Measurements from ENCODE around the gene BIRC7. TPM values are rescaled to one million over a fixed set of nuclear protein-coding genes. Genes with fewer than 3 reads are reported as not detected.

BIRC7 gene
- total RNA-seq, 1 donor from 2014 or later, result 10.6 TPM

DNA sequence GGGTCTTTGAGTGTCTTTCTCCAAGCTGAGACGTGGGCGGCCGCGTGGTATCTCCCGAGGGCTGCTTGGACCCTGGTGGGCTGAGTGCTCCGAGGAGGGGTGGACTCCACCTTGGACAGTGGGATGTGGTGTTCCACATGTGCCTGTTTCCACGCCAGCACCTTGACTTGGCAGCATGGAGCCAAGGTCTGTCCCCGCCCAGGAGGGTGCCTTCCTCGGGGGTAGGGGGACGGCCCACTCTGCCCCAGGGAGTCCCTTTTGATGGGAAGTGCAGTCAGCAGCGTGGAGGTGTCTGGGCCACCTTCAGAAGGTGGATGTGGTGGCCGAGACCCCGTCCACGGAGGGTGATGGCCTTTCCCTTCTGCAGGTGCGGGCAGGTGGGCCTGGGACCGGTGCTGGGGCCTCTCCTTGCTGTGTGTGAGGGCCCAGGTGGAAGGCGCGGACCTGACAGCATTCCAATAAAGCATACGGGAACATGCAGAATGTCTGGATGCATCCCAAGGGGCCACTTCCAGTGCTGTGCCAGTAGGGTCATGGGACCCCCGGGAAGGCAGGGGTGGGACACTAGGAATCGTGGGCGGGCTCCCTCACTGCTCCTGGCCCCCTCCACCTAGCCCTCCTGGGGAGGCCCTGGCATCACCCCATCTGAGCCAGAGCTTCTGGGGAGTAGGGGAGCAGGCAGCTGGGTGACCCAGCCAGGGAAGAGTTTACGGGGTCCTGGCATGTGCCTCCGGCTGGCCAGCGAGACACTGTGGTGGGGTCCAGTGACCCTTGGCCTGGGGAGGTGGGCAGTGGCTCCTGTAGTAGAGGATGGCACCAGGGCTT, 53.8 kb downstream of the BIRC7 start:
- TF ChIP-seq, protein P1, sequence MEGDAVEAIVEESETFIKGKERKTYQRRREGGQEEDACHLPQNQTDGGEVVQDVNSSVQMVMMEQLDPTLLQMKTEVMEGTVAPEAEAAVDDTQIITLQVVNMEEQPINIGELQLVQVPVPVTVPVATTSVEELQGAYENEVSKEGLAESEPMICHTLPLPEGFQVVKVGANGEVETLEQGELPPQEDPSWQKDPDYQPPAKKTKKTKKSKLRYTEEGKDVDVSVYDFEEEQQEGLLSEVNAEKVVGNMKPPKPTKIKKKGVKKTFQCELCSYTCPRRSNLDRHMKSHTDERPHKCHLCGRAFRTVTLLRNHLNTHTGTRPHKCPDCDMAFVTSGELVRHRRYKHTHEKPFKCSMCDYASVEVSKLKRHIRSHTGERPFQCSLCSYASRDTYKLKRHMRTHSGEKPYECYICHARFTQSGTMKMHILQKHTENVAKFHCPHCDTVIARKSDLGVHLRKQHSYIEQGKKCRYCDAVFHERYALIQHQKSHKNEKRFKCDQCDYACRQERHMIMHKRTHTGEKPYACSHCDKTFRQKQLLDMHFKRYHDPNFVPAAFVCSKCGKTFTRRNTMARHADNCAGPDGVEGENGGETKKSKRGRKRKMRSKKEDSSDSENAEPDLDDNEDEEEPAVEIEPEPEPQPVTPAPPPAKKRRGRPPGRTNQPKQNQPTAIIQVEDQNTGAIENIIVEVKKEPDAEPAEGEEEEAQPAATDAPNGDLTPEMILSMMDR (conservative IDR thresholded peaks at IDR 0.05; ENCODE audit: low read depth, low read length), result no peak

More for the DNA sequence above, 53.8 kb downstream of the BIRC7 start:
- DNase-seq (ENCODE audit: low read depth), result no peak
- H3K4me3 ChIP-seq (ENCODE audit: low read depth, low read length), result no peak overlapping the region

Other genes with a start within 250 kb of the BIRC7 start
- not detected in 2 replicates for gene BHLHE23, start 228.9 kb upstream of the BIRC7 start, total RNA-seq
- gene YTHDF1, start 19.8 kb upstream of the BIRC7 start, total RNA-seq, result 20.4 and 30.5 TPM in 2 replicates
- gene NKAIN4, start 18.6 kb downstream of the BIRC7 start, total RNA-seq, result 1.4 and 4.0 TPM in 2 replicates
- gene ARFGAP1, start 36.9 kb downstream of the BIRC7 start, total RNA-seq, result 73.3 and 78.6 TPM in 2 replicates
- not detected in 2 replicates for gene COL20A1, start 57.3 kb downstream of the BIRC7 start, total RNA-seq
- gene CHRNA4, start 125.4 kb downstream of the BIRC7 start, total RNA-seq, result not detected in 2 replicates
- 0.14 TPM in 1 of 2 replicates, not detected in the other for gene KCNQ2, start 236.8 kb downstream of the BIRC7 start, total RNA-seq